Measurements from ENCODE around the gene ADGRE1. TPM values are rescaled to one million over a fixed set of nuclear protein-coding genes. Genes with fewer than 3 reads are reported as not detected.

ADGRE1 gene
- total and polyA plus RNA-seq, 2 of the 4 experiments (the other 2 are of a cell fraction): not detected

DNA sequence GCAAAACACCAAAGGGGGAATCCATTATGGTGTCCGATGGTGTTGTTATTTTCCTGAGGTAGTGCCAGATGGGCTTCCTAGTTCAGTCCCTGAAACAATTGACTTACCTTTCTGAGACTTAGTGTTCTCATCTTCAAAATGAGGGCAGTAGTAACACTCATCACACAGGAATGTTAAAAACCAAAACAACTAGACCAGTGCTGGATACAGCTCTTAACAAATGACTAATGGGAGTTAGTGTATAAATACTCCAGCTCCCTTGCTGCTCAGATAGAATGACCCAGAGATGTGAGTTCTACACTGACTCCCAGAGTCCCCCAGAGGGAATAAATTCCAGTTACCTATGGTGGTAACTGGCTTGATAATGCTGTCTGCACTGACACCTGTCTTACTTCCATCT is 84.0 kb downstream of the ADGRE1 start:
- Histone ChIP-seq H3K4me3 (ENCODE audit: insufficient read depth, low read depth, low read length) (no peak overlapping the region), H4K5ac (ENCODE audit: low read depth, low read length) (no peak overlapping the region), H3K9me3 (ENCODE audit: control insufficient read depth, insufficient read depth, low read length) (peaks cover 16% of the 10 kb centered on the region), H2BK15ac (ENCODE audit: low read depth, low read length) (no peak overlapping the region), H2BK5ac (ENCODE audit: low read depth, low read length, poor library complexity, severe bottlenecking) (no peak overlapping the region), H3K9me1 (ENCODE audit: insufficient read depth, low read length) (no peaks in the 10 kb centered on the region), H2AK5ac (ENCODE audit: low read depth, low read length) (no peak overlapping the region), H2BK20ac (ENCODE audit: low read depth, low read length) (no peak overlapping the region), H3K4me2 (ENCODE audit: low read depth, low read length) (no peak overlapping the region), H2AK9ac (replicated peaks; ENCODE audit: low read depth, low read length, poor library complexity) (no peak overlapping the region), H3K4ac (ENCODE audit: low read depth, low read length) (no peak overlapping the region), H3K27me3 (ENCODE audit: control insufficient read depth, insufficient read depth, low read length) (no peaks in the 10 kb centered on the region), H3K79me1 (ENCODE audit: low read depth in 1 of 2, low read length in 2 of 2) (no peaks in the 10 kb centered on the region), H4K20me1 (ENCODE audit: insufficient read depth, low read length) (no peaks in the 10 kb centered on the region), H2AFZ (replicated peaks; ENCODE audit: low read length, poor library complexity) (no peak overlapping the region), H3K23ac (ENCODE audit: low read depth, low read length) (no peak overlapping the region), H3K27ac (ENCODE audit: insufficient read depth, low read length) (no peak overlapping the region), H3K36me3 (ENCODE audit: control insufficient read depth, insufficient read depth, low read length) (no peaks in the 10 kb centered on the region), H3K56ac (ENCODE audit: extremely low read depth, insufficient read depth, low read length) (no peak overlapping the region), H3K18ac (ENCODE audit: low read depth, low read length) (no peak overlapping the region), H3K14ac (replicated peaks; ENCODE audit: low read depth, low read length) (no peak overlapping the region), H3K9ac (ENCODE audit: low read depth, low read length) (no peak overlapping the region), H2BK120ac (ENCODE audit: low read depth, low read length) (no peak overlapping the region), H3K4me1 (ENCODE audit: control insufficient read depth, insufficient read depth, low read length) (no peaks in the 10 kb centered on the region), H4K91ac (ENCODE audit: insufficient read depth, low read depth, low read length) (no peak overlapping the region), H4K8ac (ENCODE audit: low read depth in 2 of 2, low read length in 2 of 2) (no peak overlapping the region)
- no peak for DNase-seq
- TF ChIP-seq MAFK (IDR thresholded peaks at IDR 0.05; ENCODE audit: low read depth, low read length) (no peak), MXI1 (IDR thresholded peaks at IDR 0.05; ENCODE audit: borderline replicate concordance, low read depth, low read length) (no peak), RCOR1 (IDR thresholded peaks at IDR 0.05; ENCODE audit: insufficient replicate concordance, low read length) (no peak), RAD21 (IDR thresholded peaks at IDR 0.05; ENCODE audit: low read length) (no peak), CEBPB (IDR thresholded peaks at IDR 0.05; ENCODE audit: low read depth, low read length) (no peak), CHD1 (IDR thresholded peaks at IDR 0.05; ENCODE audit: low read depth, low read length) (no peak), POLR2A (IDR thresholded peaks at IDR 0.05; ENCODE audit: low read depth, low read length) (no peak), MAZ (IDR thresholded peaks at IDR 0.05; ENCODE audit: borderline replicate concordance, low read depth, low read length) (no peak), FOS (IDR thresholded peaks at IDR 0.05; ENCODE audit: low read depth, low read length) (no peak), BHLHE40 (IDR thresholded peaks at IDR 0.05; ENCODE audit: low read depth, low read length) (no peak), NFE2L2 (IDR thresholded peaks at IDR 0.05; ENCODE audit: low read depth, low read length) (no peak)
- TF ChIP-seq, protein P1, sequence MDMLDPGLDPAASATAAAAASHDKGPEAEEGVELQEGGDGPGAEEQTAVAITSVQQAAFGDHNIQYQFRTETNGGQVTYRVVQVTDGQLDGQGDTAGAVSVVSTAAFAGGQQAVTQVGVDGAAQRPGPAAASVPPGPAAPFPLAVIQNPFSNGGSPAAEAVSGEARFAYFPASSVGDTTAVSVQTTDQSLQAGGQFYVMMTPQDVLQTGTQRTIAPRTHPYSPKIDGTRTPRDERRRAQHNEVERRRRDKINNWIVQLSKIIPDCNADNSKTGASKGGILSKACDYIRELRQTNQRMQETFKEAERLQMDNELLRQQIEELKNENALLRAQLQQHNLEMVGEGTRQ (IDR thresholded peaks at IDR 0.05; ENCODE audit: low read depth, low read length): no peak
- no peak for ATAC-seq (ENCODE audit: low read depth)
- WGBS, 2 experiments (ENCODE audit: extremely low coverage in 2 of 2, insufficient read length in 1 of 2): no CpG with 5 or more reads among the region's 1 CpG
- intact Hi-C loops (cut with micrococcal nuclease) (no loop called here), dilution Hi-C loops (cut with HindIII; ENCODE audit: low sequenced_read_pairs, unreplicated experiment) (no loop called here), in situ Hi-C loops (cut with MboI; ENCODE audit: low sequenced_read_pairs) (no loop called here)
- ChIA-PET CTCF (no interaction called here), POLR2A (ENCODE audit: unreplicated experiment) (no interaction called here)
- BruUV-seq (replicated peaks): no TSS peak
